ENCODE results near the gene VPS4A. TPM values are rescaled to one million over a fixed set of nuclear protein-coding genes. Genes with fewer than 3 reads are reported as not detected.

VPS4A gene
- total and polyA plus RNA-seq, 2 of the 8 experiments (the other 6 are each of a cell fraction or from before 2014, with no cell fraction given): 14.1 to 24.1 TPM

- no peaks in the 10 kb centered on the region for H3K23me2 ChIP-seq (ENCODE audit: low read depth, low read length)
- H2BK5ac ChIP-seq (ENCODE audit: low read depth, low read length): no peak overlapping the region
- CTCF ChIA-PET (ENCODE audit: partially characterized antibody): no interaction called here
Observed at GRCh38 chr16:69348222-69348621, 37.1 kb downstream of the VPS4A start.

More at GRCh38 chr16:69348222-69348621, 37.1 kb downstream of the VPS4A start:
- no peak overlapping the region for H2BK120ac ChIP-seq (replicated peaks; ENCODE audit: low read depth, low read length)
- H4K91ac ChIP-seq (replicated peaks; ENCODE audit: insufficient read length, low read length): no peak overlapping the region
- no peak overlapping the region for H3K14ac ChIP-seq (ENCODE audit: insufficient read length)
- H3K9ac ChIP-seq (replicated peaks in 1 of 4; ENCODE audit: extremely low read depth in 1 of 4, low read depth in 3 of 4, low read length in 3 of 4): no peak overlapping the region
- no peaks in the 10 kb centered on the region for H3K79me2 ChIP-seq (ENCODE audit: control insufficient read depth in 1 of 2, insufficient read depth in 2 of 2, low read length in 2 of 2)
- H3K4ac ChIP-seq (replicated peaks; ENCODE audit: insufficient read length, low read depth, low read length): no peak overlapping the region
- H4K20me1 ChIP-seq (replicated peaks in 1 of 2; ENCODE audit: control insufficient read depth in 1 of 2, insufficient read depth in 2 of 2, low read length in 2 of 2): no peaks in the 10 kb centered on the region
- H4K5ac ChIP-seq (ENCODE audit: insufficient read length, low read depth, low read length): no peak overlapping the region
- WGBS, 2 experiments (ENCODE audit: extremely low coverage in 1 of 2, insufficient coverage in 1 of 2, insufficient read length in 1 of 2, insufficient replicate concordance in 2 of 2, low coverage in 1 of 2, low lambda C conversion rate in 2 of 2, missing lambda C conversion rate in 1 of 2): 82% methylated on average over 1 of the region's 6 CpGs; no CpG with 5 or more reads in 1 of the 2 experiments
- no peak overlapping the region for H2BK20ac ChIP-seq (ENCODE audit: low read length)
- no peak for DNase-seq (ENCODE audit: low read depth in 1 of 2, low spot score in 2 of 2)
- no peak overlapping the region for H2BK12ac ChIP-seq (ENCODE audit: low read depth, low read length)
- no peaks in the 10 kb centered on the region for H3K4me1 ChIP-seq (replicated peaks in 1 of 4; ENCODE audit: control insufficient read depth in 3 of 4, insufficient read depth in 4 of 4, low read length in 3 of 4)
- H3K27me3 ChIP-seq (replicated peaks in 1 of 4; ENCODE audit: control insufficient read depth in 3 of 4, extremely low read depth in 1 of 4, insufficient read depth in 3 of 4, low read length in 3 of 4): no peaks in the 10 kb centered on the region
- no peak overlapping the region for H3K18ac ChIP-seq (ENCODE audit: extremely low read depth, low read length)
- POLR2A ChIA-PET (ENCODE audit: partially characterized antibody): interaction anchor here (1.2 to 29.8 kb wide), 4 partner anchors 8 to 38 kb away, joined by 3 to 497 read pairs (median 6); partner anchors contain the start of genes COG8, NIP7, PDF and TERF2
- H3K23ac ChIP-seq (ENCODE audit: insufficient read length): no peak overlapping the region
- no peak overlapping the region for H3K4me2 ChIP-seq (ENCODE audit: insufficient read depth in 1 of 2, low read depth in 2 of 2, low read length in 2 of 2)
- no peak for FAIRE-seq
- no peak overlapping the region for H4K8ac ChIP-seq (ENCODE audit: extremely low read depth, insufficient read depth, low read length)
- peaks cover 2 to 12% (median 5%) of the 10 kb centered on the region in 4 experiments; a peak in 5 of 8 replicates for H3K36me3 ChIP-seq (ENCODE audit: control insufficient read depth in 2 of 4, insufficient read depth in 4 of 4, low read length in 3 of 4)
- H3K56ac ChIP-seq (replicated peaks; ENCODE audit: insufficient read length, low read depth, low read length): no peak overlapping the region
- H2AFZ ChIP-seq (ENCODE audit: low read length): no peak overlapping the region
- no peaks in the 10 kb centered on the region for H3K9me3 ChIP-seq (ENCODE audit: insufficient read depth in 2 of 2, low read depth in 1 of 2, low read length in 1 of 2)
- H2AK5ac ChIP-seq (ENCODE audit: low read depth, low read length): no peak overlapping the region
- no peaks in the 10 kb centered on the region for H3K79me1 ChIP-seq (ENCODE audit: low read depth, low read length)
- TF ChIP-seq YY1 (IDR thresholded peaks at IDR 0.05; ENCODE audit: low read depth, low read length) (no peak), SIRT6 (IDR thresholded peaks at IDR 0.05; ENCODE audit: low read length) (no peak), HDAC2 (IDR thresholded peaks at IDR 0.05; ENCODE audit: borderline replicate concordance in 1 of 2, low read depth in 2 of 2, low read length in 2 of 2) (no peak), CREB1 (IDR thresholded peaks at IDR 0.05) (no peak)
- H3K4me3 ChIP-seq (ENCODE audit: extremely low read depth in 1 of 4, insufficient read depth in 2 of 4, low read depth in 3 of 4, low read length in 4 of 4): no peak overlapping the region
- no peak overlapping the region for H3K27ac ChIP-seq (ENCODE audit: low read depth, low read length)
- H2BK15ac ChIP-seq (ENCODE audit: low read length): no peak overlapping the region

Data from H1 (cell line).